Adrenal gland (tissue), 12 donors: ENCODE measurements around the gene TSPAN15. TPM values are rescaled to one million over a fixed set of nuclear protein-coding genes. Genes with fewer than 3 reads are reported as not detected.

Experiments used
- DNase-seq, 7 donors: peaks; one replicate each; pipeline ENCODE4 v3.0.0-alpha.2; 2019 to 2020
- H3K27ac ChIP-seq, 5 donors: fragments of 200-600 bp; sonication (generic) in 4 of 5; 1 replicate in 3 of 5; 2 replicates in 2 of 5; pipeline versions ENCODE4 v1.5.1 to v1.8.0; 2016 to 2020; ENCODE audit warnings: mild to moderate bottlenecking in 1 of 5
- H3K27me3 ChIP-seq: fragments of 200-600 bp; 2 replicates; pipeline ENCODE4 v1.8.0; 2021
- H3K36me3 ChIP-seq, 2 donors: fragments of 200-600 bp; replicated peaks in 1 of 2; 1 replicate in 1 of 2; 2 replicates in 1 of 2; pipeline versions ENCODE4 v1.5.1 to v1.8.0; 2018 to 2022
- H3K4me1 ChIP-seq, 2 donors: fragments of 200-600 bp; replicated peaks in 1 of 2; 1 replicate in 1 of 2; 2 replicates in 1 of 2; pipeline versions ENCODE4 v1.5.1 to v1.8.0; 2018 to 2021
- H3K4me3 ChIP-seq, 4 donors: fragments of 200-600 bp; sonication (generic) in 3 of 4; one replicate each; pipeline ENCODE4 v1.5.1; 2016 to 2018
- H3K9me3 ChIP-seq, 3 donors: fragments of 200-600 bp; sonication (generic) in 1 of 3; replicated peaks in 1 of 3; 1 replicate in 2 of 3; 2 replicates in 1 of 3; pipeline versions ENCODE4 v1.5.1 to v1.8.0; 2016 to 2021
- CTCF ChIP-seq, 6 experiments: fragments of 450-650 bp in 4 of 6; fragments of 200-600 bp in 2 of 6; sonication (generic) in 1 of 6; IDR thresholded peaks; 1 replicate in 5 of 6; 2 replicates in 1 of 6; pipeline versions ENCODE4 v1.5.1 to v1.8.0; 2016 to 2021; ENCODE audit warnings: antibody characterized with exemption in 6 of 6, mild to moderate bottlenecking in 2 of 6, moderate library complexity in 1 of 6
- POLR2A ChIP-seq, 2 donors: fragments of 450-650 bp; IDR thresholded peaks; one replicate each; pipeline ENCODE4 v1.6.1; 2017; ENCODE audit warnings: antibody characterized with exemption in 2 of 2, mild to moderate bottlenecking in 2 of 2, moderate library complexity in 1 of 2
- WGBS, 4 donors: extraction: QIAGEN DNeasy Blood & Tissue Kit in 2 of 4; methylation state at CpG; one replicate each; pipeline versions ENCODE4 v1.1.5 to v1.1.7; 2013 to 2017; 5-methylcytosine and 5-hydroxymethylcytosine counted together
- intact Hi-C, 2 donors: fragments of 100-400 bp; cut with DNase I; formaldehyde crosslinking; loops; one replicate each; pipeline versions ENCODE4 v1.14.1 to v1.15.0; 2022 to 2023
- polyA plus RNA-seq, 3 donors: library from polyadenylated mRNA; stranded (reverse); fragments of 200-250 nt in 2 of 3; fragments of 350-450 nt in 1 of 3; fragmentation: Illumina TruSeq in 1 of 3; extraction: RNeasy Lipid Tissue Mini Kit (QIAGEN cat#74804) in 1 of 3; gene quantifications; one replicate each; pipeline ENCODE4 v1.2.3, GENCODE V29; 2013 to 2014
- total RNA-seq, 9 donors: library from RNA; depleted of rRNA in 4 of 9; stranded (reverse); fragments of >200 nt in 4 of 9; fragments of 120-200 nt in 1 of 9; fragmentation: NEBNext Ultra II Directional in 1 of 9; extraction: Animal tissue kit (Norgen Biotek cat#: 25700) in 1 of 9; gene quantifications; one replicate each; pipeline versions ENCODE4 v1.1.0 to v1.2.4, GENCODE V29; 2013 to 2023
- donor health status: healthy with polysubstance abuse.
- donor health status: Bipolar disorder and iron deficiency.
- donor health status: DM: yes; HTN: yes; CAD: no.
- donor health status: DM: no; HTN: no; CAD: no.
- donor health status: DM: no; HTN: no; CAD: no.
- donor health status: DM: yes; HTN: yes; CAD: no.

TSPAN15 gene
- total and polyA plus RNA-seq, 12 donors: 5.6 to 14.8 (median 10.8) TPM

GRCh38 chr10:69416695-69417094 is 34.6 kb upstream of the TSPAN15 start, which contains the start of gene TACR2:
Gene TACR2, minus strand, starts transcription at chr10:69416918. Its CDS starts 595 bp downstream, at chr10:69416323.
- WGBS, 4 donors: 50 to 62% (median 54%) methylated on average over 5 to 10 of the region's 10 CpGs; no CpG with 5 or more reads in 1 of the 4 donors
- Histone ChIP-seq H3K4me3 (no peak within 1 kb of the TSS), H3K4me1 (no peaks in the 10 kb centered on the region), H3K9me3 (no peaks in the 10 kb centered on the region), H3K27me3 (no peaks in the 10 kb centered on the region), H3K27ac (no peak within 1 kb of the TSS), H3K36me3 (no peaks in the 10 kb centered on the region)
- DNase-seq: no peak
- TF ChIP-seq CTCF (IDR thresholded peaks at IDR 0.05): no peak
- TF ChIP-seq POLR2A (IDR thresholded peaks at IDR 0.05): no peak
- intact Hi-C loops: no loop called here

- no peaks in the 10 kb centered on the region for H3K36me3 ChIP-seq
- H3K4me3 ChIP-seq: no peak overlapping the region
- intact Hi-C loops: no loop called here
- H3K27me3 ChIP-seq: no peaks in the 10 kb centered on the region
- no peak for DNase-seq
- TF ChIP-seq POLR2A (IDR thresholded peaks at IDR 0.05): no peak
- TF ChIP-seq CTCF (IDR thresholded peaks at IDR 0.05): no peak
- no peak overlapping the region for H3K27ac ChIP-seq
- H3K4me1 ChIP-seq: no peaks in the 10 kb centered on the region
- H3K9me3 ChIP-seq: no peaks in the 10 kb centered on the region
- 83 to 90% (median 87%) methylated on average over 5 to 11 of the region's 11 CpGs for WGBS, 4 donors
Observed at GRCh38 chr10:69417542-69417941, 33.7 kb upstream of the TSPAN15 start.

- intact Hi-C loops: no loop called here
- 79 to 84% (median 82%) methylated on average over 7 to 8 of the region's 8 CpGs for WGBS, 4 donors
Observed at GRCh38 chr10:69418052-69418752, 33.1 kb upstream of the TSPAN15 start.

More at GRCh38 chr10:69418052-69418752, 33.1 kb upstream of the TSPAN15 start:
- TF ChIP-seq CTCF (IDR thresholded peaks at IDR 0.05) (no peak), POLR2A (IDR thresholded peaks at IDR 0.05) (no peak)
- H3K9me3 ChIP-seq: no peaks in the 10 kb centered on the region
- DNase-seq: no peak
- no peaks in the 10 kb centered on the region for H3K36me3 ChIP-seq
- H3K4me3 ChIP-seq: no peak overlapping the region
- H3K4me1 ChIP-seq: no peaks in the 10 kb centered on the region
- no peak overlapping the region for H3K27ac ChIP-seq
- H3K27me3 ChIP-seq: no peaks in the 10 kb centered on the region
